ENCODE measurements around the gene SPOCK2. TPM values are rescaled to one million over a fixed set of nuclear protein-coding genes. Genes with fewer than 3 reads are reported as not detected.

SPOCK2 gene
- total RNA-seq, 2 experiments from 2014 or later, result 46.3 to 48.8 TPM

- ChIA-PET POLR2A (no interaction called here), CTCF (interaction anchor here (0.6 to 2.5 kb wide), 3 partner anchors 11 to 57 kb away, joined by 3 to 8 read pairs (median 8); no protein-coding TSS in a partner anchor)
These were observed 8.0 kb downstream of the SPOCK2 start for GRCh38 chr10:72080042-72080975.

DNA sequence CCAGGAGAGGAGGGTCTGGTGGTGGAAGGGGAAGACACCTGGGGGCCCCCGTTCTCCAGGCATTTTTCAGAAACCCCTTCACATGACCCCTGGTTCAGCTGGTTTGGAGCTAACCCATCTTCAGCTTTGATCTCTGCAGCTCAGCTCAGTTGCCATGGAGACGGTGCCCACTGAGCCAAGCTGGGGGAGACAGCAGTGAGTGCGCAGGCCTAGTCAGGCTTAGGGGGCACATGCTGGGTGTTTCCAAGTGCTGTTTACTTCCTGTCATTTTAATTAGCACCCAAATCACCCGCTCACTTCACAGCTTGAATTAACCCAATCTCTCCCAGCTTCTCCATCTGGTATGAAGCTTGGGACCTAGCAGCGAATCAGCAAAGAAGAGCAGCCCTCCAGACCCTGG is 9.0 kb downstream of the SPOCK2 start:
- ChIA-PET POLR2A (interaction anchor here (1.2 kb wide), 1 partner anchor 8 kb away, joined by 3 read pairs; no protein-coding TSS in a partner anchor), CTCF (interaction anchor here (0.8 to 2.5 kb wide), 4 partner anchors 10 to 258 kb away, joined by 3 to 8 read pairs (median 6); no protein-coding TSS in a partner anchor)

GRCh38 chr10:72077275-72077990 is 10.9 kb downstream of the SPOCK2 start:
- ChIA-PET CTCF (interaction anchor here (0.9 to 2.5 kb wide), 4 partner anchors 8 to 181 kb away, joined by 3 to 8 read pairs (median 6); no protein-coding TSS in a partner anchor), POLR2A (no interaction called here)

- CTCF ChIA-PET, result interaction anchor here (0.7 to 1.6 kb wide), 4 partner anchors 28 to 260 kb away, joined by 3 to 5 read pairs (median 4); no protein-coding TSS in a partner anchor
- POLR2A ChIA-PET, result no interaction called here
These were observed 11.6 kb downstream of the SPOCK2 start for GRCh38 chr10:72076756-72077155.

- POLR2A ChIA-PET, result no interaction called here
- CTCF ChIA-PET, result interaction anchor here (1.6 kb wide), 1 partner anchor 27 kb away, joined by 5 read pairs; no protein-coding TSS in a partner anchor
These were observed 12.8 kb downstream of the SPOCK2 start for GRCh38 chr10:72075376-72076115.

DNA sequence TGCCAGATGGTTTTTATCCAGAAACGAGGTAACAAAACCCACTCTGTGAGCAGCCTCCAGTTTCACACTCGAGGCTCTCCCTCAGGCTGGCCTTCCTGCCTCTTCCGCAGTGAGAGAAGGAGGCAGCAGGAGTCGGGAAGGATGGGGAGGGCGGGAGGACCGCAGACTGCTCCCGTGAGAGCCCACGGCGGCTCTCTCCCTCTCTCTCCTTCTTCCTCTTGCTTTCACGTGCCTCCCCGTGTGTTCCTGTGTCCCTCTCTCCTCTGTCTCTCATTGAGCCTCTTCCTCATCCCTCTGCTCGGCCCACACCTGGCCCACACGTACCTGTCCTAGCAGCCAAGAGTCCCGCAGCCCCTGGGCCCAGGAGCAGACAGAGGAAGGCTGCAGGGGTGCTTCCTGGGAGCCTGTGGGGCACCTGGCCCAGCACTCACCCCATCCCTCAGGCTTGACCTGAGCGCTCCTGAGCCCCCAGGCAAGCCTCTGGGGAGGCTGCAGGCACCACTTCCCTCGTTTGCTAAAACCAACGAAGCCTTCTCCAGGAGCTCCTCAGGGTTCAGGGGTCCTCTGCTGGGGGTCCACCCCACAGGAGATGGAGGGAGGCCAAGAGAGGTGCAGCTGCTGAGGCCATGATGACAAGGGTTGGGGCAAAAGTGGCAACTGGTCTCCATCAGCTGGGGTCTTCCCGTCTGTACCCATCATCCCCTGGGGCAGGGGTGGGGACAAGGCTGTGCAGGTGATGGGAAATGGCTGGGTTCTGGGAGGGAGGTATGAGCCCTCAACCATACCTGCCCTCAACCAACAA is 13.6 kb downstream of the SPOCK2 start:
- POLR2A ChIA-PET, result no interaction called here
- CTCF ChIA-PET, result no interaction called here

DNA sequence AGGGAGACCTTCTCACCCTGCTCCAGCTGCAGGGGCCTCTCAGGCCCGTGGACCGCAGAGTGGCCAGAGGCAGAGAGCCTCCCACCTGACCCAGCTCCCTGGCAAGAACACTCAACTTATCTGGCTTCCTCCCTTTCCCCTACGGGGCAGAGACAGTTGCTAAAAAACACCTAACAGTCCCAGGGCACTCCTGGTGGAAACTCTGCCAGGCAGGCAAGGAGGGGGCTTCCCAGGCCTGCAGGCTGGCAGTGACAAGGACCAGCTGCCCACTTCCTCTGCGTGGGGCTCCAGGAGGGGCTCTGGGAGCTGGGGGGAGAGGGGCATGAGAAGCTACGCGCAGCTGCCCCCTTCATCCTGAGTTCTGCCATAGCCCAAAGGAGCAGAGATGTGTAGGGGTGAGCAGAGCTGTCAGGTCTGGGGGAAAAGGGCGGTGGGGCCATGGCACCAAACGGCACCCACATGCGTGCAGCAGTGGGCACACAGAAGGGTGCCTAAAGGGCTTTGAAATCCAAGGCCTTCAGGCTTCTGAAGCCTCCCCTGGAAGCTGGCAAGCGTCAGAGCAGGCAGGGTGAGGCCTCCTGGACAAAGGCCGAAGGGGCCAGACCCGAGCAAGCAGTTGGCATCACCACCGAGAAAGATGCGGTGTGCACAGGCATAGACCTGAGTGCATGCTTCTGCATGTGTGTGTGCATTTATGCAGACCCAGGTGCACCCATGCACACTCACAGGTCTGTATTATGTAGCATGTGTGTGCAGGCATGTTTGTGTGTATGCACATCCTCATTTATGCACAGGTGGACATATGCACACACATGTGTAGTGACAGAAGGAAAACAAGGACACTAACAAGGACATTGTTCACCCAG is 14.4 kb downstream of the SPOCK2 start:
- ChIA-PET CTCF (interaction anchor here (1.0 kb wide), 1 partner anchor 15 kb away, joined by 3 read pairs; no protein-coding TSS in a partner anchor), POLR2A (no interaction called here)

- ChIA-PET CTCF (interaction anchor here (1.0 to 2.7 kb wide), 2 partner anchors 24 to 176 kb away, joined by 3 to 10 read pairs; no protein-coding TSS in a partner anchor), POLR2A (no interaction called here)
These were observed 15.7 kb downstream of the SPOCK2 start for GRCh38 chr10:72072639-72073038.

GRCh38 chr10:72072046-72072445 is 16.3 kb downstream of the SPOCK2 start:
- ChIA-PET CTCF (interaction anchor here (1.0 to 2.7 kb wide), 2 partner anchors 24 to 176 kb away, joined by 3 to 10 read pairs; no protein-coding TSS in a partner anchor), POLR2A (interaction anchor here (0.5 to 0.9 kb wide), 2 partner anchors 13 to 17 kb away, joined by 3 to 8 read pairs; partner anchors contain the start of gene SPOCK2)

GRCh38 chr10:72069751-72070526 is 18.4 kb downstream of the SPOCK2 start:
- POLR2A ChIA-PET, result no interaction called here
- CTCF ChIA-PET, result interaction anchor here (0.5 to 1.9 kb wide), 6 partner anchors 9 to 267 kb away, joined by 3 to 8 read pairs (median 4); no protein-coding TSS in a partner anchor

GRCh38 chr10:72068901-72069446 is 19.4 kb downstream of the SPOCK2 start:
- ChIA-PET CTCF (interaction anchor here (0.7 to 4.6 kb wide), 6 partner anchors 10 to 229 kb away, joined by 3 to 16 read pairs (median 4); no protein-coding TSS in a partner anchor), POLR2A (no interaction called here)

DNA sequence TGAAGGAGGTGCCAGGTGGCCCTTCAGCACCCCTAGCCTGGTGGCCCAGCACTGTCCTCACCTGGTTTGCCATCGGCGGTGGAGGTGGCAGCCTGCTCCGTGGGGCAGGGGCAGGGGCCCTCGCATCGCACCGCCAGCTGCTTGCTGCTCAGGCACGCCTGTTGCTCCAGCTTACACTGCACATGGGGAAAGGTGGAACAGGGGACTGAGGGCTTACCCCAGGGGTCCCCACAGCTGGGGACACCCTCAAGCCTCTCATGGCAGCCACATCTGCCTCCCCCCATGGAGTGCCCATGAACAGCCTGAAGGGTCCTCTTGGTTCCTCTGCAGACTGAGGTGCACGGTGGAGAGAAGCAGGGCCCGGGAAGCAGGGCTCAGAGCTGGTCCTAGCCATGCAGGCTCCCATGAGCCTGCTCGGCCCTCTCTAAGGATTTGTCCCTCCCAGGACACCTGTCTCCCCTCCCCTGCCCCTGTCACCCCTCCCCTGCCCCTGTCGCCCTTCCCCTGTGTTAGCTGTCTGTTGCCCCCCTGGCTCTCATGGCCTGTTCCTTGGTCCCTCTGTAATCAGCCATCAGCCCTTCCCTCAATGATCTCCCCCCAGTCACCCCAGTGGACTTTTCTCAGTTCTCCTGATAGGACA is 20.1 kb downstream of the SPOCK2 start:
- ChIA-PET POLR2A (no interaction called here), CTCF (interaction anchor here (1.9 to 4.6 kb wide), 2 partner anchors 11 to 20 kb away, joined by 8 to 16 read pairs; no protein-coding TSS in a partner anchor)

- POLR2A ChIA-PET, result interaction anchor here (0.5 kb wide), 1 partner anchor 278 kb away, joined by 6 read pairs; no protein-coding TSS in a partner anchor
- CTCF ChIA-PET, result interaction anchor here (0.6 to 4.6 kb wide), 2 partner anchors 19 to 224 kb away, joined by 3 to 16 read pairs; no protein-coding TSS in a partner anchor
These were observed 20.8 kb downstream of the SPOCK2 start for GRCh38 chr10:72067463-72068125.

DNA sequence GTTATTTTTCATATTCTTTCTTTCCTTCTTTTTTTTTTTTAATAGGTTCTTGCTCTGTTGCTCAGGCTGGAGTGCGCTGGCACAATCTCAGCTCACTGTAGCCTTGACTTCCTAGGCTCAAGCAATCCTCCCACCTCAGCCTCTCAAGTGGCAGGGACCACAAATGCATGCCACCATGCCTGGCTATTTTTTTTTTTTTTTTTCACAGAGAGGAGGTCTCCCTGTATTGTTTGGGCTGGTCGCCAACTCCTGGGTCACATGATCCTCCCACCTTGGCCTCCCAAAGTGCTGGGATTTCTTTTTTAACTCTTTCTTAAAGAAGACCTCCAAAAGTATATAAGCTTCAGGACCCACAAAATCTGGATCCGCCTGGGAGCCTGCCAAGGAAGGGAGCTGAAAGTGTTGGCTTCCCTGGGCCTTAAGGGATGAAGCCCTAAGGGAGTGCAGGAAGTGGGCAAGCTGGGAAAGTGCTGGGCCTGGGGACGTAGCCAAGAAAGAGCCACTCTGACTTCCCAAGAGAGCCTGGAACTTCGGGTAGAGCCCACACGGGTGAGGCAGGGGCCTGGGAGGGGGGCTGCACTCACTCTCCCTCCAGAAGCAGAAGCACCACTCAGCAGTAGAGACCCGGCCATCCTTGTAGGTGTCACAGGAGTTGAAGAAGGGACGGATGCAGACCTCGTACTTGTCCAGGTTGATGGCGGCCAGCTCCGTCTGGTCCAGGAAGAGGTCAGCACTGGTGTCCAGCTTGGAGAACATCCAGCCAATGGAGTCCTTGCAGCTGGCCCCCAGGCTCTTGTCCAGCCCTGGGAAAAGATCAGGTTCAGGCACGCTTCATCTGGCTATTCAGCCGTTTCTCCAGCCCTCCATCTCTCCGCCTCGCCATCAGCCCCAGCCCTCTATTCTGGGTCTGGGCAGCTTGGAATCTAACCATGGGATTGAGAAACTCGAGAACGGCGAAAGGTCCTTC is 21.8 kb downstream of the SPOCK2 start:
- ChIA-PET POLR2A (interaction anchor here (0.5 kb wide), 1 partner anchor 279 kb away, joined by 6 read pairs; no protein-coding TSS in a partner anchor), CTCF (interaction anchor here (0.6 to 4.6 kb wide), 2 partner anchors 18 to 225 kb away, joined by 3 to 16 read pairs; no protein-coding TSS in a partner anchor)
